HG03442 (cell line): Measurements from ENCODE around the gene SV2A.
"Not testable (repeated sequence)": the region's sequence is repeated elsewhere in the genome, so short reads cannot be mapped to it uniquely, and the experiment has no call there.

Source experiments
- ATAC-seq: cut with Tn5 transposase; IDR thresholded peaks from one replicate; pipeline ENCODE4 v1.9.1; 2021; ENCODE audit warnings: mild to moderate bottlenecking, moderate library complexity; ENCODE audit not compliant: unreplicated experiment

The SV2A gene

GRCh38 chr1:149917571-149918144 lies at the start of gene SV2A:
Gene SV2A (minus strand): TSS chr1:149917844. CDS start chr1:149913840, 4,004 bp downstream.
- no peak for ATAC-seq

DNA sequence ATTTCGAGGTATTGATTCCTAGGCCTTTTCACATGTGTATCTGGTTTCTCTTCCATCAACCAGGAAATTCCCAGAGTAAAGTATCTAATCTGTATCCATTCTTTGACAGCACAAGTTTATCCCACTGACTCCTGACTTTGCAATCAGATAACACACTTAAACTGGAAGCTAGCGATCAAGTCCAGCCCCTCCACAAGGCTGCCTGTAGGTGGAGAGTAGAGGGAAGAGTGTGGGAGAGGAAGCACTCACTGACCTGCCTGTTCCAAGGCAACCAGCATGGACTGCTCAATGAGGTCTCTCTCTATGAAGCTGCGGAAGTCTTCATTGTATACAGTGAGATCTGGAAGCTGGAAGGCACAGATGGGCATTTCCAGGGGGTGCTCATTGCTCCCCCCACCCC lies 49.4 kb upstream of the SV2A start:
- ATAC-seq: no peak

DNA sequence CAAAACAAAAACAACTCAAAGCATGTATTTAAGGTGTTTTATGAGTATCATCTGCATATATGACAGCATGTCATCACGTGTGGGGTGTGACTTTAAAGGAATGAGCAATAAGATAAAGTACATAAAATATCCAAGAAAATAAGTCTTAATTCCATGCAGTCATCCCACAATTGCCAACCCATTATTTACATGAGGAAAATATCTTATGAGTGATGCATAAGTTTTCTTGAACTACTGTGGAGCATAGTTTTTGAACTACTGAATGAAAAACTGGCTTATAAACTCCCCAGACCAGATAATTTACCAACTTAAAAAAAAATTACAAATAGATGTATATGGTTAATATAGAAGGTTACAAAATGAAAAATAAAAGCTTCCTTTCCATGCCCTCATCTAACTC lies 48.8 kb upstream of the SV2A start:
- ATAC-seq: no peak

DNA sequence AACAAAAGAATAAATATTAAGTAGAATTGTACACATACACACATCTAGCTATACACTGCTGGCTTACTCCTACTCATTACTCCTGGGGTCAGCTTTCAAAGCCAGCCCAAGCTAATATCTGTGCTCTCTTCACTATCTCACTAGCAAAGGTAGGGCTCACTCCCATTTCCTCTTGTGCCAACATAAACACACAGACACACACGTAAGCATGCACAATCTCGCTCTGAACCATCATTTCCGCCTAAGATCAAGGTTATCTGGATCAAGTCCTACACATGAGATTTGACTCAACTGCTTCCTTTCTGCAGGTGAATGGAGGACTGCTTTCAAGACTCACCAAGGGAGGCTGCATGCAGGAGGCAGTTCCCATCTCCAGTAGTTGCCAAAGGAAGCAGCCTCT lies 47.8 kb upstream of the SV2A start:
- ATAC-seq: no peak

- no peak for ATAC-seq
Observed at GRCh38 chr1:149963358-149963757, 45.7 kb upstream of the SV2A start.

DNA sequence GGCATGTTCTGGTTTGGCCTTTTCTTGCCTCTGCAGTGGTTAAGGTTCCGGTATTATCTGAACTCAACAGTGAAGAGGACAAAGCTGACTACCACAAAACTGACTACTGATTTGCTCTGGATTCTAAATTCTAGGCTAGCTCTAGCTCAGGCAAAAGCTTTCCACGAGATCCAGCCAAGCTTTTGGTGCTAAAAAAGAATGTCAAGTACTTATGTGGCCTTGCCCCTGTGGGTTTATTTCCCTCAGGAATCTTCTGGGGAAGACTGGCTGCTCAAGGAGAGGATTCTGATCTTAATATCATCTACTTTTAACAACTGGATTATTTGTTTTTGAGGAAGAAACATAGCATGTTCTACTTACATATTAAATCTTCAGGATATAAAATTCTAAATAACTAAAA lies 45.1 kb upstream of the SV2A start:
- ATAC-seq: no peak

DNA sequence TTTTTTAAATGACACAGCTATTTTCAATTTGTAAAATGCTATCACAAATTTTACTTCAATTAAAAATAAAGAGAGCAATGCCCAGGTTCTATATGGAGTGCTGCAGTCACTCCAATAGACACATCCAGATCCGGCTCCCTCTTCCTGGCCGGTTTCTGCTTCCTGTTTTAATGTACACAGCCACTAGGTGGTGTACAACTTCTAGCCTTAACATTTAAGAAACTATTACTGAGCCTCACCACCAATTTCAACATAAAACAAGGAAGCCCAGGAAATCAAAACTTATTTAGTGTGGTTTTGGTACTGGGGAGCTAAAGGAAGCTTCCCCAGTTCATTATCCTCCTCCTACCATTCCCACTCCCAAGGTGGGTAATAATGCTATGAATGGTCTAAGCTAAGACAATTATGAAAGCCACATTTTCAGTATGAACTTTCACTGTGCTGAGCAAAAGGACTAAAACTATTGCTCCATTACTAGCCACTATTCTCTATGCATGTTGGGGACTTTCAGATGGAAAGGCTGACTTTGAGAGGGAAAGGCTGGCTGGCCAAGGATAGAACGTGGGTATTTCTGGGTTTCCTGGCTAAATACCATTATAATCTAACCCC lies 44.5 kb upstream of the SV2A start:
- no peak for ATAC-seq

- ATAC-seq: not testable (repeated sequence)
Observed at GRCh38 chr1:149957548-149957947, 39.9 kb upstream of the SV2A start.

- ATAC-seq: no peak
Observed at GRCh38 chr1:149949911-149950310, 32.3 kb upstream of the SV2A start.

GRCh38 chr1:149945206-149945605 lies 27.6 kb upstream of the SV2A start:
- ATAC-seq: no peak

DNA sequence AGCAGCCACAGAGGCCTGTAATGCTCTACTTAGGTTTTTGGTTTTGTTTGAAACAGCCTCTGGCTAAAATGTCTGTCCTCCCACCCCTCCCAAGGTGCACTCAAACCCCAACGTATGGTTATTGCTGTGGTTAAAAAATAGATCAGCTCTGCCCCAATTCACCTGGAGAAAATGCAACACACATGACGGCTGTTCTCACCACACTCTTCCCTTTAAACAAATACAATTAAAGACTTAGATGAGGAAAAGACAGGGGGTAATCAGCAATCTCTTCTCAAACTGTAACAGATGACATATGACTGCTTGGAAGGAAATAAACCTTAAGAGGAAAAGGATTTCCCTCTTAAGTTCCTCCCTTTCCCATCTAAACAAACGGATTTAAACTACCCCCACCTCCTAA lies 25.2 kb upstream of the SV2A start:
- no peak for ATAC-seq

DNA sequence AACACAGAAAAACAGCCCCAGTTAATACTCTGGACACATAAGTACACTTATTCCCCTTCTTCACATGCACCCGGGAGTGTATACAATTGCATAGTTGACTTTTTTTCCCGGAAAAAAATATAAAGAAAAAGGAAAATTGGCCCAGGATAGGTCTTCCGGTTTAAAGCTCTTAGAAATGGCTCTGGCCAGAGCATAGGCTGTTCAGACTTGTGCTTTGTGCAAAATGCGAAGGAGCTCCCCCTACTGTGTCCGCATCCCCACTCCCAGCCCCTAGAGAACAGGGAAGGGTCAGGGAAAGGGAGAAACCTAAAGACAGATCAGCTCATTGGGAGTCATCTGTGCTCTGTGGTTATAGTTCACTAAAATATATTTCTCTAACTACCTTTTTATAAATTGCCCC lies 24.6 kb upstream of the SV2A start:
- ATAC-seq: no peak

- ATAC-seq: no peak
Observed at GRCh38 chr1:149940427-149940826, 22.8 kb upstream of the SV2A start.

DNA sequence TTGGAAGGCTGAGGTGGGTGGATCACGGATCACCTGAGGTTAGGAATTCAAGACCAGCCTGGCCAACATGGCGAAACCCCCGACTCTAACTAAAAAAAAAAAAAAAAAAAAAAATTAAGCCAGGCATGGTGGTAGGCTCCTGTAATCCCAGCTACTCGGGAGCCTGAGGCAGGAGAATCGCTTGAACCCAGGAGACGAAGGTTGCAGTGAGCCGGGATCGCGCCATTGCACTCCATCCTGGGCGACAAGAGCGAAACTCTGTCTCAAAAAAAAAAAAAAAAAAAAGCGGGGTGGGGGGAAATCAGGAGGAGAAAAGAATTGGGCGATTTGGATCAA lies 21.0 kb upstream of the SV2A start:
- ATAC-seq: not testable (repeated sequence)

DNA sequence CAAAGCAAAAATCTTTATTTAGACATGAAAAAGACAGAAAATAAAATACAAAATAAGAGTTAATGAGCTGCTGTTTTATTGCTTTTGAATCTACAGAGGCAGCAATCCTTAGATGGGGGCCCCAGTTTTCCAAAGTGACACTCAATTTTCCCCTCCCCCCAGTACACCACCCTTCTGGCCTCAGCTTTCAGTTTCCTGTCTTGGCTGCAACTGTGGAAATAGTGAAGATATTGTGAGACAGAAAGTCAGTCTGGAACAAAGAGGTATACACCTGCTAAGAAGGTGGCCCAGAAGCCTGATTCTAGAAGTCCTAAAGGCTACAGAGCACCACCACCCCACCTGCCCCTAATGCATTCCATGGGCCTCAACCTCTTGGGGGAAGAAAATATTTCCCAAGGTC lies 20.1 kb upstream of the SV2A start:
- no peak for ATAC-seq

DNA sequence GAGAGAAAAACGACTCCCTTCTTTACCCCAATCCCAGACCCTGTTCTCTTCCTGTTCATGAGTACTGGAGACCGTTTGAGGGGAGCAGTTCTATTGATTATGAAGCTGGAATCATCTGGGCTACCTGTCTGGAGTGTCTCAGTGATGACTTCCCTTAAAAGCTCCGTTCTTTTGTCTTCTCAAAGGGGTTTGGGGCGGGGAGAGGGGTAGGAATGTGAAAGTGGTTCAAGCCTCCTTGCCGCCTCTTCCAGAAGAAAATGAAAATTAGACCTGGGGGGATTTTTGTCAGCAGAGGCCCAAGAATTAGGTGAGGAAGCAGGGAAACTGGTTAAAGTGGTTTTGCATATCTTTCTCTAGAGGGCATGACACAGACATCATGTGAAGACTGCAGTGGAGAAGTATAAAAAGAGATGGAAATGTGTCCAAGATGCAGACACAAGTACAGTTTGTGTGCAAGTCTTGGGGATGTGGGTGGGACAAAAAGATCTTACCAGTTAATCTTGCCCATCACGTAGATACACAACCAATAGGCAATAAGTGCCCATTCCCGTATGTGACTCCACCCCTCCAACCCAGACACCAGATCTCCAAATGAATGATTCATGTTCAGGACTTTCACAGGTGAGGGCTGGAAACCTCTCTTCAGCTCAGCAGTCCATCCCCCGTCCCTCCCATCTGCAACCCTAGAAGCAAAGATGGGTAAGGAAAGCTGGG lies 19.5 kb upstream of the SV2A start:
- ATAC-seq: no peak

DNA sequence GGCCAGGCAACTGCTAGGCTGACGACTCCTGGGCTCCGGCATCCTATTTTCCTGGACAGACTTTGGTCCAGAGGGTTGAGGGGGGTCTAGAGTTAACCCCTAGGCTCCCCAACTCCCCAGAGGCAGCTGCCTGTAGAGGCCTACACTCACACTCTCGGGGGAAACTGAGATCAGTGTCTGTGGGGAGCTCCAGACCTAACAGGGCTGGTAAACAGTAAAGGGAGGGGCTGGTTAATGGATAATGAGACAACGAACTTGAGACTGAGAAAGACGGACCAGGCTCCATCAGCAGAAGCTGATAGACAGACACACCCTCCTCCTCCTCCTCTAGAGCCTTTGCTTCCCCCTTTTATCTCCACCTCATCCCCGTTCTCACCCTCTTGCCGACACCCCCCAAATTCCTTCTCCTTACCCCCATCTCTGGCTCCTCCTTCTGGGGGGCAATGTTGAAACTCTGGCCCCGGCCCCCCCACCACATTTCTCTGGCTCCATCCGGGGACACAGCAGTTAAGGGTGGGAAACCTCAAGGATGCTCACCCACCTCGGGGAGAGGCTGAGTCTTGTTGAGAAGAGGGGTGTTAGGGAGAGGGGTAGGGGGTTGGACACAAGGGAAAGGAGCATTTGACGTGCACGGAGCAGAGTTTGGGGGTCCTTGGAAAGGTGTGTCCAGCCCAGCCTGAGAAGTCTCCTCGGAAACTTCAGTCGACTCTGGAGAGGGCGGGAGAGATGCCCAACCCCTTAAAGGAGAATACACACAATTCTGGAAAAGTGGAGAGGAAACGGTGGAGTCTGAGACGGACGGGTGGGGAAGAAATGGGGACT lies 18.7 kb upstream of the SV2A start, which contains the start of gene MTMR11:
Gene MTMR11 (minus strand): TSS at position 710 of the 822 bp plus-strand sequence. CDS start 232 bp downstream, at position 478.
- no peak for ATAC-seq

DNA sequence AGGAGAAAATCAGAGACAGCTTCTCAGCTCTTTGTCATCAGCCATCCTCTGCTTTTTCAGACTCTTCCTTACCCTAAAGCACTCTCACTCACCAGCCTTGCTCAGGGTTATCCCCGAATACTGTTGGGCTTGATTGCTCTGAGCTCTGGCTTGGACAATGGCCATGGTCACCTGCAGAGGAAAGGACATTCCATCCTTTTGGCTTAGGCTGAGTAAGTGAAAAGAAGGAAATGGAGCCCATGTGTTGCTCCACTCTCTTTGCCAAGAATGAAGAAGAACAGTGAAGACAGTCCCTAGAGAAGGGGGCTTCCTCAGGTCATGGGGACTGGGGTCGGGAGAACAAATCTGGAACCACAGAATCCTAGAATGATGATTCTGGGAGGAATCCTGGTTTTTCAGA lies 16.7 kb upstream of the SV2A start:
- no peak for ATAC-seq

DNA sequence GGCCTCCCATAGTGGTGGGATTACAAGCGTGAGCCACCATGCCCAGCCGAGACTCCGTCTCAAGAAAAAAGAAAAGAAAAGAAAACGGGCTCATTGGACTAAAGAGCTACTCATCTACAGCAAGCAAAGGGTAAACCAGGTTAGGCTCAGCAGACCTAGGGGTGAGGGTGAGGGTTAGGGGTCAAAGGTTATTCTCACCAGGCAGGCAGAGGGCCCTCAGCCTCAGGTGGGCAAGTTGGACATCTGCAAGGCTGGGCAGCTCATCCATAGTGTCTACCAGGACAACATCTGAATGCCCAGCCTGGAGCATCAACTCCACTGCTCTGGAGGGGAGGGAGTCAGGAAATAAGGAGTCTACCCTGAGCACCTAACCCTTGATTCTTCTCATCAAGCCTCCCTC lies 15.6 kb upstream of the SV2A start:
- no peak for ATAC-seq

- no peak for ATAC-seq
Observed at GRCh38 chr1:149932474-149932873, 14.8 kb upstream of the SV2A start.

DNA sequence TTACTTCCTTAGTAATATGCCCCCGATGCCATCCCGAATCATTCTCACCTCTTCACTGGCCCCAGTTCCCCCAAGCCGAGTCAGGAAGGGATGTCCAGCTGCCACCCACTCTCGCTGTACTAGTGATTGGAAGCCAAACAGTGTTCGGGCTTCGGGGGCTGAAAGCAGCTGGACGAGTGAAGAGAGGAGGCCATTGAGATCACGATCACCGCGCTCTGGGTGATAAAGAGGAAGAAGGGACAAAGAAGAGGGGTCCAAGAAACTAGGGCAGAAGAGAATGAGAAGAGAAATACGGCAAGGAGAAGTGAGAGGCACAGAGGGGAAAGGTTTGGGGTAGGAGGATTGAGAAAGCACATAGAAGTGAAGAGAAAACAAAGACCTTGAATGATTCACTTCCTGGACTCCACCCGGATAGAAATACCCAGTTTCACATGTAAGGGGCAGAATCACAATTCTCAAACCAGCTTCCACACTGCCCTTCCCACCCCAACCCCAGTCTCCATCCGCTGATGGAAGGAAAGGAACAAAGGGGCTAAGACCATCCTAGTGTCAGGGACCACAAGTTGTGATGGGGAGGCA lies 13.7 kb upstream of the SV2A start:
- no peak for ATAC-seq
